MM.1S (cell line): ENCODE data around the gene KDM4C.

Experiments
- EZH2 ChIP-seq: fragments of 300-600 bp; sonication (generic); optimal IDR thresholded peaks from 2 replicates; pipeline ENCODE3; 2017; ENCODE audit warnings: low read depth, mild to moderate bottlenecking, antibody characterized with exemption, low read length, mixed read lengths
- TF ChIP-seq, protein P1 (sequence below): fragments of 300-600 bp; sonication (generic); IDR thresholded peaks from 2 replicates; pipeline ENCODE4 v1.5.1; 2016; ENCODE audit warnings: antibody characterized with exemption, low read length, mixed read lengths

DNA sequence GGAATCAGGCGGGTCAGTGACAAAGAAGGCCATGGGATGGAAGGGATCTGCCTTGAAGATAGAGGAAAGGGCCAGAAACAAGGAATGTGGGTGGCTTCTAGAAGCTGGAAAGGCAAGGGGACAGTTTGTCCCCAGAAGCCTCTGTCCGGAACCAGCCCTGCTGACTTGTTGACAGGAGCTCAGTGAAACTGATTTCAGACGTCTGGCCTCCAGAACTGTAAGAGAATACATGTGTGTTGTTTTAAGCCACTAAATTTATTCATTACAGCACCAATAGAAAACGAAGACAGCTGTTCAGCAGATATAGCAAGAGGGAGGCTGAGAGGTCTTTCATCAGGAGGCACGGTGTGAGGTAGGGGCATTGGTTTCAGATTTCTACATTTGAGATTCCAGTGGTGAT, 422.5 kb downstream of the KDM4C start:
- TF ChIP-seq, protein P1, sequence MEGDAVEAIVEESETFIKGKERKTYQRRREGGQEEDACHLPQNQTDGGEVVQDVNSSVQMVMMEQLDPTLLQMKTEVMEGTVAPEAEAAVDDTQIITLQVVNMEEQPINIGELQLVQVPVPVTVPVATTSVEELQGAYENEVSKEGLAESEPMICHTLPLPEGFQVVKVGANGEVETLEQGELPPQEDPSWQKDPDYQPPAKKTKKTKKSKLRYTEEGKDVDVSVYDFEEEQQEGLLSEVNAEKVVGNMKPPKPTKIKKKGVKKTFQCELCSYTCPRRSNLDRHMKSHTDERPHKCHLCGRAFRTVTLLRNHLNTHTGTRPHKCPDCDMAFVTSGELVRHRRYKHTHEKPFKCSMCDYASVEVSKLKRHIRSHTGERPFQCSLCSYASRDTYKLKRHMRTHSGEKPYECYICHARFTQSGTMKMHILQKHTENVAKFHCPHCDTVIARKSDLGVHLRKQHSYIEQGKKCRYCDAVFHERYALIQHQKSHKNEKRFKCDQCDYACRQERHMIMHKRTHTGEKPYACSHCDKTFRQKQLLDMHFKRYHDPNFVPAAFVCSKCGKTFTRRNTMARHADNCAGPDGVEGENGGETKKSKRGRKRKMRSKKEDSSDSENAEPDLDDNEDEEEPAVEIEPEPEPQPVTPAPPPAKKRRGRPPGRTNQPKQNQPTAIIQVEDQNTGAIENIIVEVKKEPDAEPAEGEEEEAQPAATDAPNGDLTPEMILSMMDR, result no peak
- TF ChIP-seq EZH2, result no peak
